H1 (cell line): ENCODE results near the gene HNRNPU. TPM values are rescaled to one million over a fixed set of nuclear protein-coding genes. Genes with fewer than 3 reads are reported as not detected.
A peak's percentile ranks its signal among the peaks of the same experiment; 100 is the strongest.

Source experiments
- CTCF ChIA-PET: fragments of 300-600 bp; sonication (Branson Sonifier 250); formaldehyde crosslinking; loops from one replicate; lab custom pipeline; 2021; ENCODE audit not compliant: partially characterized antibody; lab: Charles Lee
- POLR2A ChIA-PET: fragments of 300-600 bp; sonication (Branson Sonifier 250); formaldehyde crosslinking; loops from one replicate; lab custom pipeline; 2021; ENCODE audit warnings: inconsistent platforms; ENCODE audit not compliant: partially characterized antibody; lab: Charles Lee
- DNase-seq, 2 experiments: peaks; one replicate each; pipeline versions ENCODE4 v3.0.0 to v3.0.0-alpha.2; 2010 to 2022; ENCODE audit warnings: low spot score in 2 of 2, low read depth in 1 of 2, mixed read lengths in 1 of 2
- FAIRE-seq: peaks from 2 replicates; lab custom pipeline; 2011; peaks lifted over from hg19 to GRCh38; lab: Jason Lieb, UNC
- H2AFZ ChIP-seq: 2 replicates; pipeline ENCODE4 v1.8.1; 2012; ENCODE audit warnings: low read length, inconsistent platforms
- H2AK5ac ChIP-seq: 2 replicates; pipeline ENCODE4 v1.6.1; 2013; ENCODE audit warnings: low read depth, low read length
- H2BK120ac ChIP-seq: replicated peaks from 2 replicates; pipeline ENCODE3; 2013; ENCODE audit warnings: low read depth, low read length, inconsistent platforms
- H2BK12ac ChIP-seq: 2 replicates; pipeline ENCODE4 v1.6.1; 2013; ENCODE audit warnings: low read depth, low read length
- H2BK15ac ChIP-seq: 2 replicates; pipeline ENCODE4 v1.6.1; 2013; ENCODE audit warnings: low read length
- H2BK20ac ChIP-seq: 2 replicates; pipeline ENCODE4 v1.6.1; 2013; ENCODE audit warnings: low read length
- H2BK5ac ChIP-seq: 2 replicates; pipeline ENCODE4 v1.6.1; 2013; ENCODE audit warnings: low read depth, low read length
- H3K14ac ChIP-seq: 2 replicates; pipeline ENCODE4 v1.6.1; 2013; ENCODE audit warnings: inconsistent platforms; ENCODE audit not compliant: insufficient read length
- H3K18ac ChIP-seq: 2 replicates; pipeline ENCODE4 v1.6.1; 2013; ENCODE audit warnings: low read length; ENCODE audit errors: extremely low read depth
- H3K23ac ChIP-seq: 2 replicates; pipeline ENCODE4 v1.6.1; 2013; ENCODE audit warnings: inconsistent platforms; ENCODE audit not compliant: insufficient read length
- H3K23me2 ChIP-seq: 2 replicates; pipeline ENCODE4 v1.6.1; 2013; ENCODE audit warnings: low read depth, low read length
- H3K27ac ChIP-seq: 2 replicates; pipeline ENCODE4 v1.6.1; 2011; ENCODE audit warnings: low read depth, low read length, inconsistent platforms
- H3K27me3 ChIP-seq, 4 experiments: replicated peaks in 1 of 4; 1 replicate in 1 of 4; 2 replicates in 3 of 4; pipeline versions ENCODE4 v1.6.1 to v1.8.1; 2011 to 2013; ENCODE audit warnings: low read length in 3 of 4, mild to moderate bottlenecking in 3 of 4, inconsistent platforms in 2 of 4, mixed read lengths in 2 of 4, moderate library complexity in 1 of 4; ENCODE audit not compliant: control insufficient read depth in 3 of 4, insufficient read depth in 3 of 4; ENCODE audit errors: extremely low read depth in 1 of 4
- H3K36me3 ChIP-seq, 4 experiments: 2 replicates each; pipeline versions ENCODE4 v1.6.1 to v1.8.1; 2011 to 2013; ENCODE audit warnings: mild to moderate bottlenecking in 4 of 4, low read length in 3 of 4, moderate library complexity in 2 of 4, control low read depth in 1 of 4, inconsistent platforms in 1 of 4; ENCODE audit not compliant: insufficient read depth in 4 of 4, control insufficient read depth in 2 of 4
- H3K4ac ChIP-seq: replicated peaks from 2 replicates; pipeline ENCODE3; 2013; ENCODE audit warnings: low read length, low read depth, mixed read lengths, inconsistent platforms; ENCODE audit not compliant: insufficient read length
- H3K4me1 ChIP-seq, 4 experiments: replicated peaks in 1 of 4; 1 replicate in 1 of 4; 2 replicates in 3 of 4; pipeline versions ENCODE4 v1.6.1 to v1.8.1; 2011 to 2013; ENCODE audit warnings: low read length in 3 of 4, inconsistent platforms in 2 of 4, mixed read lengths in 1 of 4; ENCODE audit not compliant: insufficient read depth in 4 of 4, control insufficient read depth in 3 of 4
- H3K4me2 ChIP-seq, 2 experiments: 2 replicates each; pipeline versions ENCODE4 v1.6.1 to v1.8.1; 2011 to 2013; ENCODE audit warnings: low read depth in 2 of 2, low read length in 2 of 2, control low read depth in 1 of 2, inconsistent platforms in 1 of 2, mild to moderate bottlenecking in 1 of 2; ENCODE audit not compliant: insufficient read depth in 1 of 2
- H3K4me3 ChIP-seq, 4 experiments: fragments of 200-600, 300-600 bp in 1 of 4; sonication (generic), shearing (Covaris generic), sonication (Bioruptor Twin) in 1 of 4; 2 replicates each; pipeline versions ENCODE4 v1.5.1 to v1.8.1; 2011 to 2016; ENCODE audit warnings: low read length in 4 of 4, low read depth in 3 of 4, control low read depth in 2 of 4, inconsistent platforms in 2 of 4, mild to moderate bottlenecking in 2 of 4, mixed read lengths in 1 of 4, moderate library complexity in 1 of 4; ENCODE audit not compliant: insufficient read depth in 2 of 4; ENCODE audit errors: extremely low read depth in 1 of 4
- H3K56ac ChIP-seq: replicated peaks from 2 replicates; pipeline ENCODE3; 2013; ENCODE audit warnings: low read depth, mild to moderate bottlenecking, mixed read lengths, low read length, inconsistent platforms; ENCODE audit not compliant: insufficient read length
- H3K79me1 ChIP-seq: 2 replicates; pipeline ENCODE4 v1.6.1; 2013; ENCODE audit warnings: low read depth, low read length, control low read depth
- H3K79me2 ChIP-seq, 2 experiments: 2 replicates each; pipeline versions ENCODE4 v1.6.1 to v1.8.1; 2012 to 2013; ENCODE audit warnings: low read length in 2 of 2, mild to moderate bottlenecking in 2 of 2, inconsistent platforms in 1 of 2; ENCODE audit not compliant: insufficient read depth in 2 of 2, control insufficient read depth in 1 of 2
- H3K9ac ChIP-seq, 4 experiments: replicated peaks in 1 of 4; 1 replicate in 1 of 4; 2 replicates in 3 of 4; pipeline versions ENCODE4 v1.6.1 to v1.8.1; 2011 to 2013; ENCODE audit warnings: low read depth in 3 of 4, low read length in 3 of 4, control low read depth in 2 of 4, mild to moderate bottlenecking in 2 of 4, moderate library complexity in 2 of 4, inconsistent platforms in 1 of 4; ENCODE audit errors: extremely low read depth in 1 of 4
- H3K9me3 ChIP-seq, 2 experiments: 2 replicates each; pipeline versions ENCODE4 v1.6.1 to v1.8.1; 2012 to 2013; ENCODE audit warnings: mild to moderate bottlenecking in 2 of 2, moderate library complexity in 2 of 2, control low read depth in 1 of 2, inconsistent platforms in 1 of 2, low read depth in 1 of 2, low read length in 1 of 2, mixed read lengths in 1 of 2; ENCODE audit not compliant: insufficient read depth in 2 of 2
- H4K20me1 ChIP-seq, 2 experiments: replicated peaks in 1 of 2; 2 replicates each; pipeline versions ENCODE3 to v1.8.1; 2011 to 2013; ENCODE audit warnings: inconsistent platforms in 2 of 2, low read length in 2 of 2, mild to moderate bottlenecking in 1 of 2; ENCODE audit not compliant: insufficient read depth in 2 of 2, control insufficient read depth in 1 of 2
- H4K5ac ChIP-seq: 2 replicates; pipeline ENCODE4 v1.6.1; 2013; ENCODE audit warnings: low read length, low read depth, mixed read lengths, inconsistent platforms; ENCODE audit not compliant: insufficient read length
- H4K8ac ChIP-seq: 2 replicates; pipeline ENCODE4 v1.8.0; 2013; ENCODE audit warnings: mild to moderate bottlenecking, moderate library complexity, low read length, inconsistent platforms; ENCODE audit not compliant: insufficient read depth; ENCODE audit errors: extremely low read depth
- H4K91ac ChIP-seq: replicated peaks from 2 replicates; pipeline ENCODE3; 2013; ENCODE audit warnings: low read length, mixed read lengths, inconsistent platforms; ENCODE audit not compliant: insufficient read length
- EGR1 ChIP-seq: IDR thresholded peaks from 2 replicates; pipeline ENCODE4 v1.6.1; 2011; ENCODE audit warnings: low read depth, low read length, borderline replicate concordance
- GTF2F1 ChIP-seq: IDR thresholded peaks from 2 replicates; pipeline ENCODE4 v1.6.1; 2012; ENCODE audit warnings: low read depth, low read length, improper control_type of control experiment, borderline replicate concordance
- HDAC6 ChIP-seq: IDR thresholded peaks from one replicate; pipeline ENCODE4 v1.7.1; 2012; ENCODE audit warnings: low read depth, mild to moderate bottlenecking, inconsistent platforms, low read length, moderate library complexity
- ZNF274 ChIP-seq: IDR thresholded peaks from 2 replicates; pipeline ENCODE4 v1.7.0; 2012; ENCODE audit warnings: low read length, borderline replicate concordance; ENCODE audit errors: extremely low read depth
- WGBS, 2 experiments: shearing (Covaris generic) in 1 of 2; methylation state at CpG; one replicate each; pipeline versions ENCODE4 v1.1.6 to v1.1.7; 2013 to 2015; ENCODE audit warnings: low lambda C conversion rate in 2 of 2, mixed read lengths in 2 of 2, inconsistent platforms in 1 of 2, low coverage in 1 of 2, missing lambda C conversion rate in 1 of 2; ENCODE audit not compliant: insufficient replicate concordance in 2 of 2, insufficient coverage in 1 of 2, insufficient read length in 1 of 2; ENCODE audit errors: extremely low coverage in 1 of 2, missing lambda C conversion rate in 1 of 2; 5-methylcytosine and 5-hydroxymethylcytosine counted together
- polyA plus RNA-seq, 7 experiments: library from polyadenylated mRNA; depleted of rRNA in 3 of 7; stranded (reverse) in 5 of 7; unstranded in 2 of 7; fragments of >200 nt in 5 of 7; fragments of 200-250 nt in 2 of 7; gene quantifications; 1 replicate in 5 of 7; 2 replicates in 1 of 7; 4 replicates in 1 of 7; pipeline versions ENCODE4 v1.2.1 to v1.2.3, GENCODE V29; 2011 to 2013; ENCODE audit warnings: missing spikeins in 2 of 7, mixed read lengths in 2 of 7
- total RNA-seq: library from RNA; stranded (reverse); fragmentation: NEBNext Ultra II Directional; extraction: Animal tissue kit (Norgen Biotek cat#: 25700); gene quantifications from 2 replicates; pipeline ENCODE4 v1.2.1, GENCODE V29; 2021

HNRNPU gene
- total and polyA plus RNA-seq, 2 of the 8 experiments (the other 6 are each of a cell fraction or from before 2014, with no cell fraction given) = 95.6 to 606 TPM

DNA sequence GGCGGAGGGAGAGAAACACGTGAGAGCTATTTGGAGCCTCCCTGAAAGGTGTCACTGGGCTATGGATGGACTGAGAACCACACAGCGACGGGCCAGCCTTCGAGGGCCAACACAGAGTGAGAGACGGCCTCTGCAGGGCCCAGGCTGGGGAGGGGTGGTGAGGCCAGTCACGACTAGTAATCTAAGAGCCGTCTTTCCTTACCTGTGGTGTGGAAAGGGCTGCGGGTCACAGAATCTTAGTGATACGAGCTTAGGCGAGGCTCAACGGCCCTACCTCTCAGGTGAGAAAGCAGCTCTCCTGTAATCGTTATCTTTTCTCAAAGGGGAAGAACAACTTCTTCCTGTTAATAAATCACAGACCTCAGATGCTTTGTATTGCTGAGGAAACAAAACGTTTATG lies 62.3 kb downstream of the HNRNPU start:
- no peak overlapping the region for H2BK15ac ChIP-seq
- H2AK5ac ChIP-seq = 0 out of 2 replicates have a peak overlapping the region, but pooled peaks have one; percentile 2
- 0 out of 2 replicates have a peak overlapping the region, but pooled peaks have one; percentile 6 for H2BK20ac ChIP-seq
- no peak overlapping the region for H3K4me3 ChIP-seq
- no peak overlapping the region for H4K8ac ChIP-seq
- no peaks in the 10 kb centered on the region for H3K9me3 ChIP-seq
- H3K27ac ChIP-seq = no peak overlapping the region
- H4K91ac ChIP-seq = no peak overlapping the region
- 0 out of 2 replicates have a peak overlapping the region, but pooled peaks have one; percentile 18 for H2BK5ac ChIP-seq
- H2AFZ ChIP-seq = peak overlapping the region; percentile 56; the same call in 1 of the 2 replicates
- no peak overlapping the region for H3K4me2 ChIP-seq
- H3K27me3 ChIP-seq = no peaks in the 10 kb centered on the region
- H3K9ac ChIP-seq = no peak overlapping the region
- 78% methylated on average over 14 of the region's 14 CpGs; no CpG with 5 or more reads in 1 of the 2 experiments for WGBS, 2 experiments
- no peak overlapping the region for H3K18ac ChIP-seq
- H3K14ac ChIP-seq = no peak overlapping the region
- peaks cover 0 to 5% (median 0%) of the 10 kb centered on the region in 4 experiments; a peak in 1 of 7 replicates for H3K4me1 ChIP-seq
- POLR2A ChIA-PET = interaction anchor here (0.8 to 3.9 kb wide), 7 partner anchors 14 to 57 kb away, joined by 3 to 39 read pairs (median 5); partner anchors contain the start of gene COX20
- no peaks in the 10 kb centered on the region for H3K36me3 ChIP-seq
- H2BK120ac ChIP-seq = no peak overlapping the region
- H4K5ac ChIP-seq = no peak overlapping the region
- peak overlapping the region; percentile 1; the same call in 1 of the 2 replicates for H2BK12ac ChIP-seq
- no peak overlapping the region for H3K56ac ChIP-seq
- H4K20me1 ChIP-seq = no peaks in the 10 kb centered on the region
- no peak overlapping the region for H3K23ac ChIP-seq
- H3K79me1 ChIP-seq = no peaks in the 10 kb centered on the region
- DNase-seq (no peak), FAIRE-seq (no peak)
- CTCF ChIA-PET = interaction anchor here (0.7 to 4.6 kb wide), 24 partner anchors 8 to 242 kb away, joined by 3 to 50 read pairs (median 4); no protein-coding TSS in a partner anchor
- H3K79me2 ChIP-seq = no peaks in the 10 kb centered on the region
- no peak overlapping the region for H3K4ac ChIP-seq
- no peaks in the 10 kb centered on the region for H3K23me2 ChIP-seq
- TF ChIP-seq GTF2F1 = no peak
- TF ChIP-seq HDAC6 = no peak
- TF ChIP-seq ZNF274 = no peak
- TF ChIP-seq EGR1 = no peak
